H9 (cell line): ENCODE results near the gene LMX1A. TPM values are rescaled to one million over a fixed set of nuclear protein-coding genes. Genes with fewer than 3 reads are reported as not detected.

Experiments used
- DNase-seq: peaks from one replicate; pipeline ENCODE4 v3.0.0-alpha.2; 2017
- H2AFZ ChIP-seq: one replicate; pipeline ENCODE4 v1.6.1; 2013; ENCODE audit warnings: mild to moderate bottlenecking, low read length, control low read depth, moderate library complexity
- H2AK5ac ChIP-seq: 2 replicates; pipeline ENCODE4 v1.6.1; 2013; ENCODE audit warnings: low read length, control low read depth, mixed read lengths; ENCODE audit not compliant: insufficient read length
- H2BK120ac ChIP-seq: one replicate; pipeline ENCODE4 v1.6.1; 2013; ENCODE audit warnings: low read depth, mild to moderate bottlenecking, low read length, control low read depth, inconsistent platforms; ENCODE audit not compliant: poor library complexity, severe bottlenecking
- H2BK12ac ChIP-seq: 2 replicates; pipeline ENCODE4 v1.6.1; 2013; ENCODE audit warnings: low read length, control low read depth, mixed read lengths, low read depth; ENCODE audit not compliant: insufficient read length
- H2BK15ac ChIP-seq: 2 replicates; pipeline ENCODE4 v1.6.1; 2013; ENCODE audit warnings: low read depth, low read length, control low read depth
- H2BK20ac ChIP-seq: one replicate; pipeline ENCODE4 v1.6.1; 2013; ENCODE audit warnings: low read depth, mild to moderate bottlenecking, low read length, control low read depth, inconsistent platforms; ENCODE audit not compliant: poor library complexity, severe bottlenecking
- H2BK5ac ChIP-seq: 2 replicates; pipeline ENCODE4 v1.6.1; 2013; ENCODE audit warnings: low read length, control low read depth, mixed read lengths; ENCODE audit not compliant: insufficient read length
- H3K14ac ChIP-seq: 2 replicates; pipeline ENCODE4 v1.6.1; 2013; ENCODE audit warnings: low read length, control low read depth; ENCODE audit not compliant: insufficient read depth
- H3K18ac ChIP-seq: 2 replicates; pipeline ENCODE4 v1.6.1; 2013; ENCODE audit warnings: low read depth, mild to moderate bottlenecking, mixed read lengths, low read length, control low read depth; ENCODE audit not compliant: insufficient read length
- H3K23ac ChIP-seq: 2 replicates; pipeline ENCODE4 v1.6.1; 2013; ENCODE audit warnings: low read length, control low read depth, mixed read lengths, low read depth; ENCODE audit not compliant: insufficient read length
- H3K23me2 ChIP-seq: 2 replicates; pipeline ENCODE4 v1.6.1; 2013; ENCODE audit warnings: low read depth, mild to moderate bottlenecking, mixed read lengths, low read length, control low read depth; ENCODE audit not compliant: insufficient read length, poor library complexity, severe bottlenecking
- H3K27ac ChIP-seq: 2 replicates; pipeline ENCODE4 v1.5.1; 2013; ENCODE audit warnings: low read length, control low read depth, mixed read lengths, low read depth; ENCODE audit not compliant: insufficient read length
- H3K27me3 ChIP-seq: 2 replicates; pipeline ENCODE4 v1.6.1; 2013; ENCODE audit warnings: low read length, control low read depth, inconsistent platforms; ENCODE audit not compliant: insufficient read depth
- H3K4ac ChIP-seq: 2 replicates; pipeline ENCODE4 v1.6.1; 2013; ENCODE audit warnings: low read depth, mild to moderate bottlenecking, control low read depth, inconsistent platforms, low read length, moderate library complexity
- H3K4me1 ChIP-seq: 2 replicates; pipeline ENCODE4 v1.6.1; 2013; ENCODE audit warnings: low read length, control low read depth, inconsistent platforms; ENCODE audit not compliant: insufficient read depth
- H3K4me2 ChIP-seq: 2 replicates; pipeline ENCODE4 v1.6.1; 2013; ENCODE audit warnings: low read length, control low read depth, mixed read lengths; ENCODE audit not compliant: insufficient read length, insufficient read depth
- H3K56ac ChIP-seq: 2 replicates; pipeline ENCODE4 v1.6.1; 2013; ENCODE audit warnings: low read depth, mild to moderate bottlenecking, mixed read lengths, low read length, control low read depth; ENCODE audit not compliant: insufficient read length
- H3K79me1 ChIP-seq: 2 replicates; pipeline ENCODE4 v1.6.1; 2013; ENCODE audit warnings: low read depth, mild to moderate bottlenecking, moderate library complexity, low read length, control low read depth, inconsistent platforms; ENCODE audit not compliant: insufficient read depth, poor library complexity, severe bottlenecking
- H3K79me2 ChIP-seq: 2 replicates; pipeline ENCODE4 v1.6.1; 2013; ENCODE audit warnings: low read length, control low read depth, inconsistent platforms; ENCODE audit not compliant: insufficient read depth
- H3K9ac ChIP-seq: 2 replicates; pipeline ENCODE4 v1.6.1; 2013; ENCODE audit warnings: low read length, control low read depth, mixed read lengths; ENCODE audit not compliant: insufficient read length; ENCODE audit errors: extremely low read depth
- H3K9me3 ChIP-seq: one replicate; pipeline ENCODE4 v1.6.1; 2013; ENCODE audit warnings: low read depth, low read length, inconsistent platforms; ENCODE audit not compliant: control insufficient read depth
- H3T11ph ChIP-seq: one replicate; pipeline ENCODE4 v1.6.1; 2013; ENCODE audit warnings: mild to moderate bottlenecking, low read length, control low read depth, inconsistent platforms
- H4K20me1 ChIP-seq: one replicate; pipeline ENCODE4 v1.6.1; 2013; ENCODE audit not compliant: control insufficient read depth, insufficient read length, insufficient read depth
- H4K5ac ChIP-seq: 2 replicates; pipeline ENCODE4 v1.6.1; 2013; ENCODE audit warnings: low read depth, mild to moderate bottlenecking, mixed read lengths, low read length, control low read depth; ENCODE audit not compliant: insufficient read length
- H4K8ac ChIP-seq: replicated peaks from 2 replicates; pipeline ENCODE4 v1.6.1; 2013; ENCODE audit warnings: low read length, control low read depth, mixed read lengths, low read depth; ENCODE audit not compliant: insufficient read length
- H4K91ac ChIP-seq: 2 replicates; pipeline ENCODE4 v1.6.1; 2013; ENCODE audit warnings: low read depth, mild to moderate bottlenecking, moderate library complexity, mixed read lengths, low read length, control low read depth; ENCODE audit not compliant: insufficient read length
- H3K27ac Mint-ChIP-seq, 3 experiments: 2 replicates in 2 of 3; 3 replicates in 1 of 3; pipeline ENCODE4 v1.8.0; 2020 to 2021; ENCODE audit warnings: mixed read lengths in 3 of 3, mild to moderate bottlenecking in 1 of 3, moderate library complexity in 1 of 3
- H3K27me3 Mint-ChIP-seq: 2 replicates; pipeline ENCODE4 v1.8.0; 2021; ENCODE audit warnings: low read depth, mild to moderate bottlenecking, moderate library complexity, mixed read lengths
- H3K36me3 Mint-ChIP-seq, 3 experiments: 2 replicates in 2 of 3; 3 replicates in 1 of 3; pipeline ENCODE4 v1.8.0; 2020 to 2021; ENCODE audit warnings: low read depth in 3 of 3, mixed read lengths in 3 of 3; ENCODE audit not compliant: insufficient read depth in 1 of 3
- H3K4me1 Mint-ChIP-seq, 2 experiments: 2 replicates each; pipeline ENCODE4 v1.8.0; 2020; ENCODE audit warnings: mixed read lengths in 2 of 2
- H3K4me3 Mint-ChIP-seq, 2 experiments: 2 replicates in 1 of 2; 3 replicates in 1 of 2; pipeline ENCODE4 v1.8.0; 2020 to 2021; ENCODE audit warnings: mild to moderate bottlenecking in 2 of 2, mixed read lengths in 2 of 2, moderate library complexity in 1 of 2
- H3K9me3 Mint-ChIP-seq, 2 experiments: 2 replicates in 1 of 2; 3 replicates in 1 of 2; pipeline ENCODE4 v1.8.0; 2020; ENCODE audit warnings: mild to moderate bottlenecking in 2 of 2, mixed read lengths in 2 of 2, moderate library complexity in 1 of 2
- CTCF ChIP-seq: fragments of 200-600 bp; sonication (generic); conservative IDR thresholded peaks from 3 replicates; pipeline ENCODE4 v1.8.0; 2021; ENCODE audit warnings: antibody characterized with exemption, mild to moderate bottlenecking
- WGBS: extraction: QIAGEN DNeasy Blood & Tissue Kit; methylation state at CpG from one replicate; pipeline ENCODE4 v1.1.7; 2013; ENCODE audit warnings: missing lambda C conversion rate, low lambda C conversion rate, mixed read lengths; ENCODE audit not compliant: insufficient read length; ENCODE audit errors: extremely low coverage; 5-methylcytosine and 5-hydroxymethylcytosine counted together
- total RNA-seq: library from RNA; stranded (reverse); gene quantifications from 2 replicates; pipeline ENCODE4 v1.2.1, GENCODE V29; 2021

The LMX1A gene
- total RNA-seq, 1 experiment from 2014 or later = not detected

GRCh38 chr1:165317612-165318011 lies 38.9 kb downstream of the LMX1A start:
- H3K23ac ChIP-seq = no peak overlapping the region
- DNase-seq = no peak
- peaks cover 0 to 6% of the 10 kb centered on the region in 2 experiments; a peak in 1 of 4 replicates for H3K4me1 Mint-ChIP-seq
- no peak overlapping the region for H3K18ac ChIP-seq
- no peak for TF ChIP-seq CTCF
- no peak overlapping the region for H2AK5ac ChIP-seq
- H2AFZ ChIP-seq = no peak overlapping the region
- no peak overlapping the region for H4K5ac ChIP-seq
- no peaks in the 10 kb centered on the region for H3K4me1 ChIP-seq
- H2BK12ac ChIP-seq = no peak overlapping the region
- H3K4me2 ChIP-seq = no peak overlapping the region
- no peaks in the 10 kb centered on the region for H3K23me2 ChIP-seq
- H2BK20ac ChIP-seq = no peak overlapping the region
- H3K79me2 ChIP-seq = no peaks in the 10 kb centered on the region
- no peak overlapping the region for H3K27ac ChIP-seq
- no peak overlapping the region for H3K4me3 Mint-ChIP-seq
- no peak overlapping the region for H3T11ph ChIP-seq
- no peak overlapping the region for H3K9ac ChIP-seq
- H2BK5ac ChIP-seq = no peak overlapping the region
- no CpG with 5 or more reads among the region's 5 CpGs for WGBS
- H3K27me3 ChIP-seq = no peaks in the 10 kb centered on the region
- H4K91ac ChIP-seq = no peak overlapping the region
- H4K20me1 ChIP-seq = no peaks in the 10 kb centered on the region
- no peak overlapping the region for H2BK15ac ChIP-seq
- H3K56ac ChIP-seq = no peak overlapping the region
- no peak overlapping the region for H3K14ac ChIP-seq
- H2BK120ac ChIP-seq = no peak overlapping the region
- no peaks in the 10 kb centered on the region for H3K79me1 ChIP-seq
- peaks cover 3% of the 10 kb centered on the region in 2 experiments; a peak in 3 of 5 replicates for H3K9me3 Mint-ChIP-seq
- H4K8ac ChIP-seq = no peak overlapping the region
- H3K9me3 ChIP-seq = peaks cover 2% of the 10 kb centered on the region
- no peak overlapping the region for H3K4ac ChIP-seq
- H3K27ac Mint-ChIP-seq = no peak overlapping the region
- peaks cover 26% of the 10 kb centered on the region for H3K27me3 Mint-ChIP-seq
- peaks cover 0 to 2% (median 0%) of the 10 kb centered on the region in 3 experiments; a peak in 2 of 7 replicates for H3K36me3 Mint-ChIP-seq
